GM12864 (cell line): ENCODE results near the gene SH3BGRL.

Experiments
- DNase-seq: peaks from one replicate; pipeline ENCODE4 v3.0.0-alpha.2; 2011; ENCODE audit warnings: low read depth
- H3K4me3 ChIP-seq: 2 replicates; pipeline ENCODE4 v1.5.1; 2011; ENCODE audit warnings: mild to moderate bottlenecking, low read depth, low read length, control low read depth
- CTCF ChIP-seq: IDR thresholded peaks from 2 replicates; pipeline ENCODE4 v1.5.1; 2011; ENCODE audit warnings: low read depth, mild to moderate bottlenecking, moderate library complexity, low read length, control low read depth, inconsistent platforms; ENCODE audit errors: missing control alignments

Gene SH3BGRL

GRCh38 chrX:81201671-81202455, at the start of gene SH3BGRL, which contains the start of gene HMGN5:
TSS of gene SH3BGRL (plus strand) at chrX:81202102. CDS start at chrX:81202201, 99 bp downstream.
TSS of gene HMGN5 (minus strand) at chrX:81201913. CDS start at chrX:81121549, 80,364 bp downstream.
- H3K4me3 ChIP-seq = peak within 1 kb of the TSS; percentile 73
- no peak for TF ChIP-seq CTCF
- peak; percentile 58 for DNase-seq

- no peak for DNase-seq
- no peak overlapping the region for H3K4me3 ChIP-seq
- no peak for TF ChIP-seq CTCF
These were observed 33.5 kb upstream of the SH3BGRL start for GRCh38 chrX:81168391-81168790.

- peak; percentile 10 for TF ChIP-seq CTCF
- DNase-seq = no peak
- no peak overlapping the region for H3K4me3 ChIP-seq
These were observed 27.6 kb upstream of the SH3BGRL start for GRCh38 chrX:81174286-81174685.

GRCh38 chrX:81195259-81195658, 6.6 kb upstream of the SH3BGRL start:
- no peak overlapping the region for H3K4me3 ChIP-seq
- DNase-seq = no peak
- no peak for TF ChIP-seq CTCF

- H3K4me3 ChIP-seq = no peak overlapping the region
- peak; percentile 48 for TF ChIP-seq CTCF
- no peak for DNase-seq
These were observed 6.2 kb upstream of the SH3BGRL start for GRCh38 chrX:81195712-81196111.

GRCh38 chrX:81201071-81201470, 831 bp upstream of the SH3BGRL start:
- no peak for DNase-seq
- peak overlapping the region; percentile 73; the same call in 1 of the 2 replicates for H3K4me3 ChIP-seq
- no peak for TF ChIP-seq CTCF

GRCh38 chrX:81202456-81202819, 536 bp downstream of the SH3BGRL start:
- no peak for TF ChIP-seq CTCF
- no peak for DNase-seq
- H3K4me3 ChIP-seq = peak overlapping the region; percentile 73
